ENCODE measurements around the gene DCLK1. TPM values are rescaled to one million over a fixed set of nuclear protein-coding genes. Genes with fewer than 3 reads are reported as not detected.

The DCLK1 gene
- total RNA-seq, 1 experiment from 2014 or later = 36.2 TPM

DNA sequence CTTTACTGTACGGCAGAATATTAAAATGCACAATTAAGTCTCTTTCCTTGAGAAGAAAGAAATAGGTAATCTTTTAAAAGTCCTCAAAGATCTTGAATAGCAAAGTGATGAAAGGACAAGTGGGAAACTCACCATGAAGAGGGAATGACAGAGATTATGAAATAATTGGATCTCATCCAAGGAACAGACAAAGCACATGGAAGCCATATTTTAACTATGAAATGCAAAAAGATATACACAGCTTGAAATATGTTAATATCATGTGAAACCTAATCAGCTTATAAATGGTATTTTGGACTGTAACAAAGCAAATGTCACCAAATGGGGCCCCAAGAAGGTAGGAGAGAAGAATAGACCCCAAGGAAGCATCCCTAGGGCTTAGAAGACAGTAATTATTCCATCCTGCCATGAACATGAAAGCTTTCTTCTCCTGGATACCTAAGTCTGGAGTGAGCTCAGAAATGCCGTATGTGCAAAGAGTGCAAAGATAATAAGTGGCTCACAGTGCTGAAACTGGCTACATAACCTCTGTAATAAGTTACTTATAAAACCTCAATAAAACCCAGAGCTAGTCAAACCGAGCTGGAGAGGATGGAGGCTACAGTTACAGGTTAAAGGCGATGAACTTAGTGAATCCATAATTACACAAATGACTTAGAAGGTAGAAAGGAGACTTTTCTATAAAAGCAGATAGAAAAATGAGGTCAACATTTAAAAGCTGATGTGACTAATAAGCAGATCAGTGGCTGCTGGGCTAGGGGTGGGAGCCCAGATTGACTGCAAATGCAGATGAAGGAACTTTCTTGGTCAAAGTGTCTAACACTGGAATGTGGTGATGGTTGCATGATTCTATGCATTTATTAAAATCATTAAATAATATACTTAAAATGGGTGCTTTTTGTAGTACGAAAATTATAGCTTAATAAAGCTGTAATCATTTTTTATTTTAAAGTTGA is 34.4 kb downstream of the DCLK1 start:
- Histone ChIP-seq H3K27me3 (ENCODE audit: insufficient read depth, low read length) (no peaks in the 10 kb centered on the region), H3K9ac (ENCODE audit: extremely low read depth, insufficient read length, low read length) (no peak overlapping the region), H2BK20ac (ENCODE audit: low read depth, low read length, poor library complexity, severe bottlenecking) (no peak overlapping the region), H3K23me2 (ENCODE audit: insufficient read length, low read depth, low read length, poor library complexity, severe bottlenecking) (no peaks in the 10 kb centered on the region), H3K4me1 (ENCODE audit: insufficient read depth, low read length) (no peaks in the 10 kb centered on the region; the same call in 1 of the 2 replicates), H3K79me1 (ENCODE audit: insufficient read depth, low read depth, low read length, poor library complexity, severe bottlenecking) (no peaks in the 10 kb centered on the region), H3K4me2 (ENCODE audit: insufficient read depth, insufficient read length, low read length) (no peak overlapping the region), H4K20me1 (ENCODE audit: control insufficient read depth, insufficient read depth, insufficient read length) (no peaks in the 10 kb centered on the region), H3K14ac (ENCODE audit: insufficient read depth, low read length) (no peak overlapping the region), H2BK5ac (ENCODE audit: insufficient read length, low read length) (no peak overlapping the region), H2AFZ (ENCODE audit: low read length) (no peak overlapping the region), H3K23ac (ENCODE audit: insufficient read length, low read depth, low read length) (no peak overlapping the region), H4K5ac (ENCODE audit: insufficient read length, low read depth, low read length) (no peak overlapping the region), H2BK120ac (ENCODE audit: low read depth, low read length, poor library complexity, severe bottlenecking) (no peak overlapping the region), H2BK15ac (ENCODE audit: low read depth, low read length) (no peak overlapping the region), H3K27ac (ENCODE audit: insufficient read length, low read depth, low read length) (no peak overlapping the region), H4K91ac (ENCODE audit: insufficient read length, low read depth, low read length) (no peak overlapping the region), H4K8ac (replicated peaks; ENCODE audit: insufficient read length, low read depth, low read length) (no peak overlapping the region), H3T11ph (ENCODE audit: low read length) (no peak overlapping the region), H3K4ac (ENCODE audit: low read depth, low read length) (no peak overlapping the region), H3K18ac (ENCODE audit: insufficient read length, low read depth, low read length) (no peak overlapping the region), H3K79me2 (ENCODE audit: insufficient read depth, low read length) (no peaks in the 10 kb centered on the region), H3K56ac (ENCODE audit: insufficient read length, low read depth, low read length) (no peak overlapping the region), H2AK5ac (ENCODE audit: insufficient read length, low read length) (no peak overlapping the region), H3K9me3 (ENCODE audit: control insufficient read depth, low read depth, low read length) (no peaks in the 10 kb centered on the region), H2BK12ac (ENCODE audit: insufficient read length, low read depth, low read length) (no peak overlapping the region)
- DNase-seq = no peak
- Mint-ChIP-seq H3K4me3 (no peak overlapping the region), H3K4me1 (peaks cover 4 to 5% of the 10 kb centered on the region in 2 experiments), H3K9me3 (no peaks in the 10 kb centered on the region; a peak in 1 of 5 replicates), H3K27ac (no peak overlapping the region), H3K27me3 (ENCODE audit: low read depth) (no peaks in the 10 kb centered on the region), H3K36me3 (ENCODE audit: insufficient read depth in 1 of 3, low read depth in 3 of 3) (peaks cover 0 to 4% (median 3%) of the 10 kb centered on the region in 3 experiments; a peak in 3 of 7 replicates)
- WGBS (ENCODE audit: extremely low coverage, insufficient read length, low lambda C conversion rate) = no CpG with 5 or more reads among the region's 5 CpGs
- TF ChIP-seq, protein P1, sequence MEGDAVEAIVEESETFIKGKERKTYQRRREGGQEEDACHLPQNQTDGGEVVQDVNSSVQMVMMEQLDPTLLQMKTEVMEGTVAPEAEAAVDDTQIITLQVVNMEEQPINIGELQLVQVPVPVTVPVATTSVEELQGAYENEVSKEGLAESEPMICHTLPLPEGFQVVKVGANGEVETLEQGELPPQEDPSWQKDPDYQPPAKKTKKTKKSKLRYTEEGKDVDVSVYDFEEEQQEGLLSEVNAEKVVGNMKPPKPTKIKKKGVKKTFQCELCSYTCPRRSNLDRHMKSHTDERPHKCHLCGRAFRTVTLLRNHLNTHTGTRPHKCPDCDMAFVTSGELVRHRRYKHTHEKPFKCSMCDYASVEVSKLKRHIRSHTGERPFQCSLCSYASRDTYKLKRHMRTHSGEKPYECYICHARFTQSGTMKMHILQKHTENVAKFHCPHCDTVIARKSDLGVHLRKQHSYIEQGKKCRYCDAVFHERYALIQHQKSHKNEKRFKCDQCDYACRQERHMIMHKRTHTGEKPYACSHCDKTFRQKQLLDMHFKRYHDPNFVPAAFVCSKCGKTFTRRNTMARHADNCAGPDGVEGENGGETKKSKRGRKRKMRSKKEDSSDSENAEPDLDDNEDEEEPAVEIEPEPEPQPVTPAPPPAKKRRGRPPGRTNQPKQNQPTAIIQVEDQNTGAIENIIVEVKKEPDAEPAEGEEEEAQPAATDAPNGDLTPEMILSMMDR (conservative IDR thresholded peaks at IDR 0.05) = no peak
